Esophagus muscularis mucosa (tissue), 4 donors: ENCODE data around the gene PRDM16.

Experiments used
- EP300 ChIP-seq: sonication (generic); formaldehyde crosslinking; IDR thresholded peaks from one replicate; pipeline ENCODE4 v1.6.1; 2017; ENCODE audit warnings: antibody characterized with exemption
- POLR2A ChIP-seq: fragments of 450-650 bp; IDR thresholded peaks from one replicate; pipeline ENCODE4 v1.6.1; 2017; ENCODE audit warnings: antibody characterized with exemption, moderate library complexity, mild to moderate bottlenecking, low read depth
- POLR2AphosphoS5 ChIP-seq, 2 donors: sonication (generic); formaldehyde crosslinking; IDR thresholded peaks; one replicate each; pipeline ENCODE4 v1.6.1; 2017; ENCODE audit warnings: antibody characterized with exemption in 2 of 2
- TF ChIP-seq, protein P1 (sequence below), 3 experiments: fragments of 200-600 bp in 2 of 3; fragments of 450-650 bp in 1 of 3; sonication (generic) in 2 of 3; IDR thresholded peaks; one replicate each; pipeline ENCODE4 v1.5.1; 2017 to 2019; ENCODE audit warnings: antibody characterized with exemption in 3 of 3, mild to moderate bottlenecking in 2 of 3, moderate library complexity in 1 of 3

DNA sequence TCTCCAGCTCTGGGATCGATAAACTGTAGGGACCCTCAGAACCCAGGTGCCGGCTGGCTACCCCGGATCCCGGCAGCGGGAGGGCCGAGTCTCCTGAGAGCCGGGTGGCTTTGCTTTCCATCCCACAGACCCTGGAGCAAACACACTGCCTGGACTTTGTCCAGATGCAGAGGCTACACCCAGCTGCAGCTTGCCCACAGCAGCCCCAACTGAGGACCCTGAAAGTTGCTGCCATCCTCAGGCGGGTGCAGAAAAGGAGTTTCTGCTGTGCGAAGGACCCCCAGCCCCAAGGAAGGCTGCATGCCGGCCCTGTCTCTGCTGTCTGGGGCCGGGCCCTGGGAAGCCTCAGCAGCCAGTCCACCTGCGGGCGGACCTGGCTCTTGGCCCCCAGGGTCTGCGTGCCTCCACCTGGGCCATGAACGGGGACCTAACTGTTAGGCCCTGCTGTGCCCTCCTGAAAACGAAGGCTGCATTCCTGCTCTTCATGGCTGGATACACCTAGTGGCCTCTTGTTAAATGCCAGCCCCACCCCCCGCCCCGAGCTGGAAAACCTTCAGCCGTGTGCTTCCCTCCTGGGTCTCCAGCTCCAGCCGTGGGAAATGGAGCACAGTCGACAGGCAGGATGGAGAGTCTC lies 287.9 kb downstream of the PRDM16 start:
- TF ChIP-seq POLR2A (no peak), POLR2AphosphoS5 (IDR thresholded peaks at IDR 0.05) (no peak), EP300 (no peak)
- TF ChIP-seq, protein P1, sequence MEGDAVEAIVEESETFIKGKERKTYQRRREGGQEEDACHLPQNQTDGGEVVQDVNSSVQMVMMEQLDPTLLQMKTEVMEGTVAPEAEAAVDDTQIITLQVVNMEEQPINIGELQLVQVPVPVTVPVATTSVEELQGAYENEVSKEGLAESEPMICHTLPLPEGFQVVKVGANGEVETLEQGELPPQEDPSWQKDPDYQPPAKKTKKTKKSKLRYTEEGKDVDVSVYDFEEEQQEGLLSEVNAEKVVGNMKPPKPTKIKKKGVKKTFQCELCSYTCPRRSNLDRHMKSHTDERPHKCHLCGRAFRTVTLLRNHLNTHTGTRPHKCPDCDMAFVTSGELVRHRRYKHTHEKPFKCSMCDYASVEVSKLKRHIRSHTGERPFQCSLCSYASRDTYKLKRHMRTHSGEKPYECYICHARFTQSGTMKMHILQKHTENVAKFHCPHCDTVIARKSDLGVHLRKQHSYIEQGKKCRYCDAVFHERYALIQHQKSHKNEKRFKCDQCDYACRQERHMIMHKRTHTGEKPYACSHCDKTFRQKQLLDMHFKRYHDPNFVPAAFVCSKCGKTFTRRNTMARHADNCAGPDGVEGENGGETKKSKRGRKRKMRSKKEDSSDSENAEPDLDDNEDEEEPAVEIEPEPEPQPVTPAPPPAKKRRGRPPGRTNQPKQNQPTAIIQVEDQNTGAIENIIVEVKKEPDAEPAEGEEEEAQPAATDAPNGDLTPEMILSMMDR (IDR thresholded peaks at IDR 0.05), result no peak
